B cell (primary cell): ENCODE measurements around the gene RPS5.

Experiments
- EZH2 ChIP-seq: IDR thresholded peaks from 2 replicates; pipeline ENCODE4 v1.6.1; 2012; ENCODE audit warnings: borderline replicate concordance, low read depth, mild to moderate bottlenecking, moderate library complexity, low read length; ENCODE audit not compliant: insufficient read depth, poor library complexity, severe bottlenecking
- TF ChIP-seq, protein P1 (sequence below): fragments of 200-600 bp; IDR thresholded peaks from one replicate; pipeline ENCODE4 v1.8.0; 2022; ENCODE audit warnings: antibody characterized with exemption, mild to moderate bottlenecking

- TF ChIP-seq, protein P1, sequence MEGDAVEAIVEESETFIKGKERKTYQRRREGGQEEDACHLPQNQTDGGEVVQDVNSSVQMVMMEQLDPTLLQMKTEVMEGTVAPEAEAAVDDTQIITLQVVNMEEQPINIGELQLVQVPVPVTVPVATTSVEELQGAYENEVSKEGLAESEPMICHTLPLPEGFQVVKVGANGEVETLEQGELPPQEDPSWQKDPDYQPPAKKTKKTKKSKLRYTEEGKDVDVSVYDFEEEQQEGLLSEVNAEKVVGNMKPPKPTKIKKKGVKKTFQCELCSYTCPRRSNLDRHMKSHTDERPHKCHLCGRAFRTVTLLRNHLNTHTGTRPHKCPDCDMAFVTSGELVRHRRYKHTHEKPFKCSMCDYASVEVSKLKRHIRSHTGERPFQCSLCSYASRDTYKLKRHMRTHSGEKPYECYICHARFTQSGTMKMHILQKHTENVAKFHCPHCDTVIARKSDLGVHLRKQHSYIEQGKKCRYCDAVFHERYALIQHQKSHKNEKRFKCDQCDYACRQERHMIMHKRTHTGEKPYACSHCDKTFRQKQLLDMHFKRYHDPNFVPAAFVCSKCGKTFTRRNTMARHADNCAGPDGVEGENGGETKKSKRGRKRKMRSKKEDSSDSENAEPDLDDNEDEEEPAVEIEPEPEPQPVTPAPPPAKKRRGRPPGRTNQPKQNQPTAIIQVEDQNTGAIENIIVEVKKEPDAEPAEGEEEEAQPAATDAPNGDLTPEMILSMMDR, result no peak
- TF ChIP-seq EZH2, result no peak
These were observed 5.4 kb upstream of the RPS5 start for GRCh38 chr19:58381460-58382212.
